Measurements from ENCODE around the gene ZDHHC14.

Gene ZDHHC14

DNA sequence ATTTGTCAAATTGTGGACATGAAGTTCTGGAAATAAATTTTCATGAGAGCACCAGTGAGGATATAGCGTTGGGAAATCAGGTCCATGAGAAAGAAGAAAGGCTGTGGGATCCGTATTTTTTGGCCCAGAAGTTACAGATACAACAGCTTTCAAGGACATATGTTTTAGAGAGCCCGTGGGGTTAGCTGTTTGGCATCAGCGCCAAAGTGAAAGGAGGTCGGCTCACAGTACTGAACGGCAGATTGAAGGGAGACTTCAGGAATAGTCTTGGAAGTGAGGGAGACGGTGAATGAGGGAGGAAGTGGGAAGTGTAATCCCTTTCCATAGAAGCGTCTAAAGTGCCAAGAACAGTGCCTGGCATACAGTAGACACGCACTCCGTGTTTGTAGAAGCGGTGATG is 31.8 kb downstream of the ZDHHC14 start:
- Histone ChIP-seq H3K79me2 (ENCODE audit: control insufficient read depth, low read length) (no peaks in the 10 kb centered on the region), H3K36me3 (ENCODE audit: control insufficient read depth, low read length) (no peaks in the 10 kb centered on the region), H3K9me3 (ENCODE audit: control insufficient read depth, insufficient read depth, low read length) (no peaks in the 10 kb centered on the region), H3K27me3 (ENCODE audit: control insufficient read depth, low read length) (no peaks in the 10 kb centered on the region), H3K4me2 (ENCODE audit: low read length) (no peak overlapping the region), H3K27ac (ENCODE audit: low read depth, low read length) (no peak overlapping the region), H3K4me3 (ENCODE audit: low read length) (no peak overlapping the region), H4K20me1 (ENCODE audit: control insufficient read depth, insufficient read depth, low read depth, low read length) (no peaks in the 10 kb centered on the region; the same call in 1 of the 2 replicates), H3F3A (ENCODE audit: control insufficient read depth, insufficient read depth) (no peaks in the 10 kb centered on the region), H3K4me1 (ENCODE audit: control insufficient read depth, low read length) (no peaks in the 10 kb centered on the region), H3K9me2 (replicated peaks; ENCODE audit: control insufficient read depth, low read length) (no peaks in the 10 kb centered on the region)
- TF ChIP-seq, protein P1, sequence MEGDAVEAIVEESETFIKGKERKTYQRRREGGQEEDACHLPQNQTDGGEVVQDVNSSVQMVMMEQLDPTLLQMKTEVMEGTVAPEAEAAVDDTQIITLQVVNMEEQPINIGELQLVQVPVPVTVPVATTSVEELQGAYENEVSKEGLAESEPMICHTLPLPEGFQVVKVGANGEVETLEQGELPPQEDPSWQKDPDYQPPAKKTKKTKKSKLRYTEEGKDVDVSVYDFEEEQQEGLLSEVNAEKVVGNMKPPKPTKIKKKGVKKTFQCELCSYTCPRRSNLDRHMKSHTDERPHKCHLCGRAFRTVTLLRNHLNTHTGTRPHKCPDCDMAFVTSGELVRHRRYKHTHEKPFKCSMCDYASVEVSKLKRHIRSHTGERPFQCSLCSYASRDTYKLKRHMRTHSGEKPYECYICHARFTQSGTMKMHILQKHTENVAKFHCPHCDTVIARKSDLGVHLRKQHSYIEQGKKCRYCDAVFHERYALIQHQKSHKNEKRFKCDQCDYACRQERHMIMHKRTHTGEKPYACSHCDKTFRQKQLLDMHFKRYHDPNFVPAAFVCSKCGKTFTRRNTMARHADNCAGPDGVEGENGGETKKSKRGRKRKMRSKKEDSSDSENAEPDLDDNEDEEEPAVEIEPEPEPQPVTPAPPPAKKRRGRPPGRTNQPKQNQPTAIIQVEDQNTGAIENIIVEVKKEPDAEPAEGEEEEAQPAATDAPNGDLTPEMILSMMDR (IDR thresholded peaks at IDR 0.05; ENCODE audit: low read depth, low read length, poor library complexity, severe bottlenecking) = no peak
- TF ChIP-seq EZH2phosphoT487 (IDR thresholded peaks at IDR 0.05; ENCODE audit: borderline replicate concordance, low read length) = no peak

GRCh38 chr6:157420497-157420896 is 39.5 kb downstream of the ZDHHC14 start:
- Histone ChIP-seq H3K9me2 (replicated peaks; ENCODE audit: control insufficient read depth, low read length) (no peaks in the 10 kb centered on the region), H3K79me2 (ENCODE audit: control insufficient read depth, low read length) (no peaks in the 10 kb centered on the region), H4K20me1 (ENCODE audit: control insufficient read depth, insufficient read depth, low read depth, low read length) (no peaks in the 10 kb centered on the region), H3K4me3 (ENCODE audit: low read length) (no peak overlapping the region), H3K4me2 (ENCODE audit: low read length) (no peak overlapping the region), H3K9me3 (ENCODE audit: control insufficient read depth, insufficient read depth, low read length) (no peaks in the 10 kb centered on the region), H3F3A (ENCODE audit: control insufficient read depth, insufficient read depth) (no peaks in the 10 kb centered on the region), H3K36me3 (ENCODE audit: control insufficient read depth, low read length) (no peaks in the 10 kb centered on the region), H3K4me1 (ENCODE audit: control insufficient read depth, low read length) (no peaks in the 10 kb centered on the region), H3K27me3 (ENCODE audit: control insufficient read depth, low read length) (no peaks in the 10 kb centered on the region), H3K27ac (ENCODE audit: low read depth, low read length) (no peak overlapping the region)
- TF ChIP-seq, protein P1 (IDR thresholded peaks at IDR 0.05; ENCODE audit: low read depth, low read length, poor library complexity, severe bottlenecking) = no peak
- TF ChIP-seq EZH2phosphoT487 (IDR thresholded peaks at IDR 0.05; ENCODE audit: borderline replicate concordance, low read length) = no peak

DNA sequence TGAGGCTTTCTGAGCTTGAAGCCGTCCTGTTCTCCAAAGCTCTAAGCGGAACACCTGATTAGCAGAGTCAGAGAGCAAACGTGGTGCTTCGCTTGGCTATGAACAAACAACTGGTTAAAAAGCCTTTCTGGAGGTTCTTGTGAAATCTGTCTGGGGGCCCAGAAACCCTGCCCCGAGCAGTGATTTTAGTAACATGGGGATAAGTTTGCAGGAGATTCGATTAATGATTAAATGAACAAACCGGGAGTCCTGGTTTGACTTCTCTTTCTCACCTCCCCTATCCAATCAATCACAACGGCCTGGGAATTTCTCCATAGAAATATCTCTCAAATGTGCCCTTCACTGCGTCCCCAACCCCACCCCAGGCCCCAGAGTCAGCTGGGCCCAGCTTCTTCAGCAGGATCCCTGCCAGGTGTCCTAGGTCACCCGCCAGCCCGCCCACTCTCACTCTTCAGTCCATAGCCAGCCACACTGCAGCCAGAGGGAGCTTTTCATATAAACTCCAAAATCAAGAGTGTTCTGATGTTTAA is 43.6 kb downstream of the ZDHHC14 start:
- H3K79me2 ChIP-seq (ENCODE audit: control insufficient read depth, low read length) = no peaks in the 10 kb centered on the region
- H3K4me1 ChIP-seq (ENCODE audit: control insufficient read depth, low read length) = no peaks in the 10 kb centered on the region
- no peak overlapping the region for H3K4me3 ChIP-seq (ENCODE audit: low read length)
- no peak overlapping the region for H3K4me2 ChIP-seq (ENCODE audit: low read length)
- H4K20me1 ChIP-seq (ENCODE audit: control insufficient read depth, insufficient read depth, low read depth, low read length) = no peaks in the 10 kb centered on the region
- peaks cover 15% of the 10 kb centered on the region for H3K27me3 ChIP-seq (ENCODE audit: control insufficient read depth, low read length)
- H3F3A ChIP-seq (ENCODE audit: control insufficient read depth, insufficient read depth) = no peaks in the 10 kb centered on the region
- H3K9me2 ChIP-seq (replicated peaks; ENCODE audit: control insufficient read depth, low read length) = no peaks in the 10 kb centered on the region
- H3K9me3 ChIP-seq (ENCODE audit: control insufficient read depth, insufficient read depth, low read length) = no peaks in the 10 kb centered on the region
- no peaks in the 10 kb centered on the region for H3K36me3 ChIP-seq (ENCODE audit: control insufficient read depth, low read length)
- TF ChIP-seq, protein P1 (IDR thresholded peaks at IDR 0.05; ENCODE audit: low read depth, low read length, poor library complexity, severe bottlenecking) = no peak
- TF ChIP-seq EZH2phosphoT487 (IDR thresholded peaks at IDR 0.05; ENCODE audit: borderline replicate concordance, low read length) = no peak
- no peak overlapping the region for H3K27ac ChIP-seq (ENCODE audit: low read depth, low read length)
